ENCODE data around the gene RNF214.

The RNF214 gene

DNA sequence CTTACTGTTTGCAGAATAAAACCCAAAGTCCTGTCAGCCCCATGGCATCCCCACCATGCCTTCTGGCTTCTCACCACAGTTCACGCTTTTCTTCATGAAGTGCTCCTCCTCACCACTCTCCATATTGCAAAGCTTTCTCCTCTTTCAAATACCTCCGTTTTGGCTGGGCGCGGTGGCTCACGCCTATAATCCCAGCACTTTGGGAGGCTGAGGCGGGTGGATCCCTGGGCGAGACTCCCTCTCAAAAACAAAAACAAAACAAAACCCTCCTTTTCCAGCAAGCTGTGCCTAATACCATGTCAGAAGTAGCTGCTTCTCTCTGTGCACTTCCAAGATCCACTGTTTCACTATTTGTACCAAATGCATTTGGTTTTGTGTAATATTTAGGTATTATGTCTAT, 76.8 kb downstream of the RNF214 start:
- in situ Hi-C loops (cut with HindIII; ENCODE audit: low sequenced_read_pairs) = no loop called here

DNA sequence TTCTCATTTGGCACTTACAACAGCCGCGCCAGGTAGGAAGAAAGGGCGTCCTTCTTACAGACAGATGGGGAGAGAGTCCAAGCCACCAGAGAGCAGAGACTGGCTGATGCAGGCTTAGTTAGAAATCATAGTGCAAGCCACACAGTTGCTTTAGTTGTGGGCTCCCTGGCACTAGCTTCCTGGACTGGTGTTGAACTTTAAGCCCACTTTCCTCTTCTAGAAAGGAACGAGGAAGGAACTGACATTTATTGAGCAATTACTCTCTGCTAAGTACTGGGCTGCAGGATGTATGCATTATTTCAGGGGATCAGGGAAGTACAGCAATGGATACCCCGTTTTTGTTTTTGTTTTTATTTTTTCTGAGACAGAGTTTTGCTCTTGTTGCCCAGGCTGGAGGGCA, 80.6 kb downstream of the RNF214 start:
- in situ Hi-C loops (cut with HindIII; ENCODE audit: low sequenced_read_pairs) = no loop called here

DNA sequence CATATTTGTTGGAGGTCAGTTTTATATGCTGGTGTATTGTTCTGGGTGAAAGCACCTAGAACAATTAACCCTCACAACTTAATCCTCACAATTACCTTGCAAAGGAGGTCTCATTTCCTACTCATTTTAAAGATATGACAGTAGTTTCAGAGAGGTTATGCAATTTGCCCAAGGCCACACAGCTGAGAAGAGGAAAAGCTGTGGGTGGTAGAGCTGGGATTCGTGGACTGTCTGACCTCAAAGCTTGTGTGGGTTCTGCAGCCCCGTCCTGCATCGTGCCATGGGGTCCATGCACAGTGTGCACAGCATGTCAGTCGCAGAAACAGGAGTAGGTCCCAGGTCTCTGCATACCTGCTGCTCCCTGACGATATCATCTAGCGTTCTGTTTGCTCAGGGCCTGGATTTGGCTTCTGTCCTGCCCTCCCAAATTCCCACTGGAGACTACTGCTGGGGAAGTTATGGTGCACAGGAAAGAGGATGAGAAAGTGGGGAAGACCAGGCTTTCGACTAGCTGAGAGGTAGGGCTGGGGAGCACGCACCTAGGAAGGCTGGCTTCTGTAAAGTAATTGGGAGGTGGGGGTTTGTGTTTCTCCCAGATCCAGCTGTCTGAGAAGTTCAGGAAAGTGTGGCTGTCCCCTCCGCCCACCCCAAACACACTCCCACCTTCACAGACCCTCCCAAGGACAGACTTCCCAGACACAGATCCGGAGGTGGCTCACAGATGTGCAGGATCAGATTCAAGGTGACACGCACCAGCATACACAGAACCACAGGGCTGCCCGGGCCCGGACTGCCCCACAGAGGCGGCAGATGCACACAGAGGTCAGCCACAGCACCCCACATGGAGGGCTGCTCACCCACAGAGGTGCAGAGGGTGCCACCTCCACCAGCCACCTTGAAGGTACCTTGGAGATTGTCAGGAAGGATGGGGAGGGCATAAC, 81.6 kb downstream of the RNF214 start:
- in situ Hi-C loops (cut with HindIII; ENCODE audit: low sequenced_read_pairs) = no loop called here

DNA sequence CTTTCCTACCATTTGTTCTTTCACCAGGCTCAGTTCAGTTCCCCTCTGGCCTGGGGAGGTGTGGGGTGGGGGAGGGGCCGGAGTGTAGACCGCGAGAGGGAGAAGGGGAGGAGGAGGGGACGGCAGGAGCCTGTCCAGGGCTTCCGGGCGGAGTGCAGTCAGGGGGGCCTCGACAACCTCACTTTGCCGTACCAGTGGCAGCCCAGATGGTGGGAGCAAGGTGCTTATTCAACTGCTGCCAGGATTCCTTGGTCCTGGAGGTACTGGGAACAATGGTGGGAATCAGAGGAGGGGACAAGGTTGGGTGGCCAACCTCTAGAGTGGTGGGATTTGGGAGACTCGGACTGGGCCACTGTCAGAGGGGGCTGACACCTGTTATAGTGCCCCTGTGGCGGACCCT, 82.4 kb downstream of the RNF214 start:
- in situ Hi-C loops (cut with HindIII; ENCODE audit: low sequenced_read_pairs) = no loop called here

DNA sequence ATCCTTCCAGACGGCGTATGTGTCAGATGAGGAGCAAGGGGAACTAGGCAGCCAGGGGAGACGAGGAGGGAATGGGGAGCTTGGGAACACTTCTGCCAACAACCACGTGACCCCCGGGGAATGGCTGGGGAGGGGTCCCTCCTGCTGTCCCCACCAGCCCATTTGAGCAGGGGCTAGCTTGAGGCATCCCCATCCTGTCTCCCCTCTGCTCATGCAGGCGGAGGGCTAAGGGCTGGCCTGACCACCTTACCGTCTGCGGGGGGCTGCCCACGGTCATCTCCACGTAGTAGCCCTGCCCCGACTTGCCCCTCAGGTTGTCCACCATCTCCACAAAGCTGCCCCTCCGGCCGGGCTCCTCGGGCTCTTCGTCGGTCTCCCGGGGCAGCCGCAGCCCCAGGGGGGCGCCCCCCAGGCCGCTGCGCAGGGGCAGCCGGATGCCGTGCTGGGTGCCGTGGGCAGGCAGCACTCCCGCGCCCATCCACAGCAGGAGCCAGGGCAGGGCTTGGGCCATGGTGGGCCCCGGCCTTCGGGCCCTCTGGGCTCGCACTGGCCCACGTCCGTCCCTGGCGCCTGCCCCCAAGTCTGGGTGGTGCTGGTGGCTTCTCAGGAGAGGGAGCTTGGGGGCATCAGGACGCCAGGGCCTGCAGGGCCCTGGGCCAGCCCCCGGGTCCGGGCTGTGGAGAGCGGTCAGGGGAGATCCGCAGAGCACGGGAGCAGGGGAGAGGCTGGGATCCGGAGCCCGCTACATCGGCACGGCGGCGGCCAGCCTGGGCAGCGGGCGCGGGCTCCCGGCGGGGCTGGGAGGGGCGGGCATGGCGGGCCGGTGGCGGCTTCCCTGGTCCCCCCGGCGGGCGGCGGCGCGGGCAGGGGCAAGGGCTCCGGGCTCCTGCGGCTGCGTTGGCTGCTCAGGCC, 83.1 kb downstream of the RNF214 start:
- in situ Hi-C loops (cut with HindIII; ENCODE audit: low sequenced_read_pairs) = no loop called here

DNA sequence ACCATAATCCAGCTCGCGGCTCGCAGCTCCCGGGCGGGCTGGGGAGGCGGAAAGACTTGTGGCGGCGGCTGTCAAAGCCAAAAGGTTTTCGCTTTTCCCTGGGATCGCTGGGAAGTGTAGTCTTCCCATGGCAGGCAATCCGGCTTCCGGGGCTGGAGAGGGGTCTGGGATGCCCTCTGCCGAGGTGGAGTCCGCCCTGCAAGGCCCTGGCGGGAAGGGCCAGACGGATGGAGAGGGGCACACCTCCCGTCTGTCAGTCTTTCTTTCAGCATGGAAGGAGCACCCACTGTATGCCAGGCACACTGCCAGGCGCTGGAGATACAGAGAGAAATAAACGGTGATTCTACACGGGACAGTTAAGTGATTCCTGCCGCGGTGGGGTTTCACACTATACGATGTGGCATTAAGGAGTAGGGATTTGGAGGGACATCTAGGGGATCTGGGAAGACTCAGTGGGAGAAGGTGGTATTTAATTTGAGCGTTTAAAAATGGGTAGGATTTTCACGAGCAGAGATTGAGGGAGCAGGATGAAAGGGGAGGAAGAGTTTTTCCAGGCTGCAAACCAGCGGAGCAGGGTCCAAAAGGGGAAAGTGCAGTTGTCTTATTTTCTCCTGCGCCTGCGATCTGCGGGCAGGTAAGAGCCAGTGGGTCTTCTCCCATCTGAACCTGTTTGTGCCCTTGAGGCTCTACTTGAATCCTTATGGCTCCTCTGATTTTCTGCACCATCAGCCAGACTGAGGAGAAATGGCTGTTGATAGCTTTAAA, 83.9 kb downstream of the RNF214 start, which contains the start of gene BACE1:
BACE1 (minus strand) TSS at position 60 of the 765 bp plus-strand sequence. CDS start 461 bp downstream, outside the sequence.
- in situ Hi-C loops (cut with HindIII; ENCODE audit: low sequenced_read_pairs) = no loop called here

DNA sequence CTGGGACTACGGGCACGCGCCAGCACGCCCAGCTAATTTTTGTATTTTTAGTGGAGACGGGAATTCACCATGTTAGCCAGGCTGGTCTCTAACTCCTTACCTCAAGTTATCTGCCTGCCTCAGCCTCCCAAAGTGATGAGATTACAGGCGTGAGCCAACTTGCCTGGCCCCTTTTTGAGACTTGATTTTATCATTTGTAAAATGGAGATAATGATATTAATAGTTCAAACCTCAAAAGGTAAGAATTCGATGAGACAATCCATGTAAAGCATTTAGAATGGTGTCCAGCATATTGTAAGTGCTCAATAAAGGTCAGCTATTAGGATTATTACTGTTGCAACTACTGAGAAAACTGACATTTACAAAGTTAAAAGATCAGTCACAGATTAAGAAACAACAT, 86.3 kb downstream of the RNF214 start:
- in situ Hi-C loops (cut with HindIII; ENCODE audit: low sequenced_read_pairs) = no loop called here

DNA sequence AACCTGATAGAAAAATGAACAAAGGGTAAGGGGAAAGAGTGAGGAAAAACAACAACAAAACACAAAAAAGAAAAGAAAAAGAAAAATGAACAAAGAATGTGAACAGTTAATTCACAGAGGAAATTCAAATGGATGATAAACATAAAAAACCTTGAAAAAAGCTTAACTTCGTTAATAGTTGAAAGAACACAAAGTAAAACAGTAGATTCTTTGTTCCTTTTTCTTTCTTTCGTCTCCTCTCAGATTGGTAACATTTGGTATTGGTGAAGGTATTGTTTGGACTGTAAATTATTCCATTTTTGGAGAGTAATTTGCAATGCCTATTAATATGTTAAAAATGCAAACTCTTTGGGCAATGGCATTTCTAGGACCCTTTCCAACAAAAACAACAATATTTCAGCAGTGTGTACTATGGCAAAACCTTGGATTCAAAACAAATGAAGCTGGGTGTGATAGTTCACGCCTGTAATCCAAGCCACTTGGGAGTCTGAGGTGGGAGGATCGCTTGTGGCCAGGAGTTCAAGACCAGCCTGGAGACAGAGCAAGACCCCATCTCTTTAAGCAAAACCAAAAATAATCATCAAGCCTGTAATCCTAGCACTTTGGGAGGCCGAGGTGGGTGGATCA, 86.9 kb downstream of the RNF214 start:
- in situ Hi-C loops (cut with HindIII; ENCODE audit: low sequenced_read_pairs) = no loop called here

DNA sequence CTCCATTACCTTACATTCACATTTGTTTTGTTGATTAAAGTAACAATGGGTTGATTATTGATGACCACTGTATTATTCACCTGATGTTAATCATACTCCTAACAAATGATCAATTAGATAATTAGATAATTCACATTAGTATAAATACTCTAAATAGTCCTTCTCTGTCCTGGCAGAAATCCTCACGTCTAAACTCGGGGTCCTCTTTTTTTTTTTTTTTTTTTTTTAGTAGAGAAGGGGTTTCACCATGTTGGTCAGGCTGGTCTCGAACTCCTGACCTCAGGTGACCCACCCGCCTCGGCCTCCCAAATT, 94.7 kb downstream of the RNF214 start:
- in situ Hi-C loops (cut with HindIII; ENCODE audit: low sequenced_read_pairs) = loop anchor here (5.0 kb wide), 1 partner anchor 85 kb away; no protein-coding TSS in a partner anchor

DNA sequence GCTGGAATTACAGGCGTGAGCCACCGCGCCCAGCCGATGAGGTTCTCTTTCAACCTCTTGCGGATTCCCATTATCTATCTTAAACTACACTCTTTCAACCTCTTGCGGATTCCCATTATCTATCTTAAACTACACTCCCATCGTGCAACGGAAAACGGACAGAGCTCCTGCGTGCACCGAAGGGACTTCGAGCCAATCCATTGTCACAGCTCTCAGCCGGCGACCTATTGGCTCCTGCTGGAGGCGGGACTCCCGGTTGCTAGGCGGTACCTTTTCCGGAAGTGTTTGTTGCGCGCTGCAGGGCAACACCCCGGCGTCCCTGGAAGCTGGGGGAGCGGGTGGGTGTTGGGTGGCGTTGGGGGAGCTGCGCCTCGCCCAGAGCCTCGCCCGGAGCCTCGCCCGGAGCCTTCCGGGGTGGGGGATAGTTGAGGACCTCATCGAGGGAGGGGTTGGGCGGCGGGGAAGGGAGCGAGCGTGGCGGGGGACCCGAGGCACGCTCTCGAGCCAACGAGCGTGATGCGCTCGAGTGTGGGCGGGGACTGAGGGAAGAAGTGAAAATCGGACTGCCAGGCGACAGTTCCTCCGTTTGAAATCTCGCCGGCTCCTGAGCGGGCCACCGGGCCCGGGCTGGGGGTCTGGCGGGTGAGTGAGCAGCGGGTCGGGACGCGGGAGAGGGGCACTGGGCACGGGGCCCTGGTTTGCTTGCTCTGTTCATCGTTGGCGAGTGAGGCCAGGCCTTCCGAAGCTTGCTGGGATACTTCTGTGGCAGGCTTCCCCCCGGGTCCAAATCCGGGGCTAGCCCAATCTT, 95.3 kb downstream of the RNF214 start, which contains the start of gene CEP164:
CEP164 (plus strand) TSS at position 288 of the 808 bp plus-strand sequence. CDS start 10,733 bp downstream, outside the sequence.
- in situ Hi-C loops (cut with HindIII; ENCODE audit: low sequenced_read_pairs) = loop anchor here (5.0 kb wide), 1 partner anchor 85 kb away; no protein-coding TSS in a partner anchor

DNA sequence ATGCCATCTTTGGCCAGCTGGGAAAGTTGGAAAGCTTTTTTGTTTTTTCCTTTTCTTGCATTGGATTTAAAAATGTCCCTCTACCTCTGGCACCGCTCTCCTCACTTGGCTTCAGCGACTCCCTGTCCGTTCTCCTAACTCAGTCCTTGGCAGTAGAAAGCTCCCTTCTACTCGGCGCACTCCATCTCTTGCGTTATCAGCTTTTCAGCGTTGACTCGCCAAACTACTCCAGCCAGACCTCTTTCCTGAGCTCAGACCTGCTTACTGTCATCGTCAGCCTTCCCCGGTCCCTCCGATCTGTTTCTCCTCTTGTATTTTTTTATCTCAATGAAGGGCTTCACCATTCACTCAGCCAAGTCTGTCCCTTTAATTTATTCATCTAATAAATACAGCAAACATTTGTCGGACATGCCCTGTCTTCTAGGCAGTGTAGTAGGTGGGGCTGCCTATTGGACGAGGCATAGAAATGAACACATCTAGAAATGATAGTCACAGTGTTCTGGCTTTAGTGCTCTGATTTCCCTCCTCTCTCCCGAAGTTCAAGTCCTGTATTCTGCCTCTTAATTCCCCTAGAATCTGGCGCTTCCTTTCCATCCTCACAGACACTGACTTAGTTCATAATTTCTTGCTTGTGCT, 96.0 kb downstream of the RNF214 start:
- in situ Hi-C loops (cut with HindIII; ENCODE audit: low sequenced_read_pairs) = loop anchor here (5.0 kb wide), 1 partner anchor 86 kb away; no protein-coding TSS in a partner anchor

DNA sequence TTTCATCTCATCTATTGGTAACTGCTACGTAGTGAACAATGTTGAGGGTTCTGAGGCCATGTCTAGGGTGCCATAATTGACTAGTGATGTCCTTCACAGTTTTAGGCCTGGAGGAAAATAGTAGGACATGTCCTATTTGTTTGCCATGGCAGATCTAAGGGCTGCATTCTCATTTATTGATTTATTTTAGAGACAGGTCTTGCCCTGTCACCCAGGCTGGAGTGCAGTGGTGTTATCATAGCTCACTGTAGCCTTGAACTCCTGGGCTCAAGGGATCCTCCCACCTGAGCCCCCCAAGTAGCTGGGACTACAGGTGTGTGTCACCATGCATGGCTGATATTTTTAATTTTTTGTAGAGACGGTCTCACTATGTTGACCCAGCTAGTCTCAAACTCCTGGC, 100.4 kb downstream of the RNF214 start:
- in situ Hi-C loops (cut with HindIII; ENCODE audit: low sequenced_read_pairs) = no loop called here

DNA sequence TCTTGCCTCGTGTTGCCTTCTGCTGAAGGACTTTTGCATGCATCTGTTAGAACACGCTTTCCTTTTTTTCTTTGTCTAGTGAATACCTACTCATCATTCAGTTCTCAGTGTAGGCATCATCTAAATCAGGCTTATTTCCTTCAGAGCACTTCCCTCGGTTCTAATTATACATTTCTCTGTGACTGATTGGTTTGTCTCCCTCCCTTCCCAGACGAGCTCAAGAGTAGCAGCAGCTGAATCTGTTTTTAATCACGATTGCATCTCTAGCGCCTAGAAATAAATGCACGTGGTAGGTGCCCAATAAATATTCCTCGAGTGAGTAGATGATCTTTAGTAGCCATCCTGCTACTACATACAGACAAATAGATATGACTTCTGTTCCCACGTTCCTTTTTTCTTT, 101.4 kb downstream of the RNF214 start:
- in situ Hi-C loops (cut with HindIII; ENCODE audit: low sequenced_read_pairs) = no loop called here

DNA sequence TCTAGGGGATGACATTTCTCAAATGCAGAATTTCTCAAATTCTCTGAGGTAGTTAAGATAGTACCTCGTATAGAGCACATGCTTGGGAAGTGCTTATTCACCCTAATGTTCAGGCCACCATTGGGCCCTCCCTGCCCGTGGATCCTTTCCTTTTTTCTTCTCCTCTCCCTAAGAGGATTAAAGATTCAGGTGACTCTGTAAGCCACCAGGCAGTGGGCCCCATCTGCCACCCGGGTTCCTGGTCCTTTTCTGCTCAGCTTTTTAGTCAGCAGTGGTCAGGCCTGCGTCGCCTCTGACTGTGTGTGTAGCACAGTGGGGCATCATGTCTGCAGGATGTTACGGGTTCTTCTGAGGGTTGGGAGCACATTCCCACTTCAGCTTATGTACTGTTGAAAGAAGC, 102.4 kb downstream of the RNF214 start:
- in situ Hi-C loops (cut with HindIII; ENCODE audit: low sequenced_read_pairs) = loop anchor here (5.0 kb wide), 1 partner anchor 107 kb away; no protein-coding TSS in a partner anchor

DNA sequence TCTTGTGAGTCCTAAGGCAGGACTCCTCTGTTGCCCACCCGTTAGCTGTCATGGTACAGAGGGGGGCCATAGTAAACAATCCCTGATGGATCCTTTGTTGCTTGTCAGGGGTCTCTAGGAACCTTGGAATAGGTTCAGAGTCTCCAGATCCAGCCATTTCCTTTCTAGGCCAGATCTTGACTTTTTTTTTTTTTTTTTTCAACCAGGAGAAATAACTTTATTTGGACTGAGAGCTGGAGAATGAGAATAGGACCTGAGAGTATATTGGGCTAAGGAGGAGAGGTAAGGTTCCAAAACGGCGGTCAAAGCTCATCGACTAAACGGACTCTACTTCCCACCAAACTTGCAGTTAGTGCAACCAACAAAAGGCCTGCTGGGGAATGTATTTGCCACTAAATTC, 102.9 kb downstream of the RNF214 start:
- in situ Hi-C loops (cut with HindIII; ENCODE audit: low sequenced_read_pairs) = loop anchor here (5.0 kb wide), 1 partner anchor 107 kb away; no protein-coding TSS in a partner anchor

Data from endothelial cell of hepatic sinusoid (primary cell).